Ascending aorta (tissue), 2 donors: ENCODE results near the gene SLC8A2. TPM values are rescaled to one million over a fixed set of nuclear protein-coding genes. Genes with fewer than 3 reads are reported as not detected.

Experiments
- DNase-seq, 2 donors: peaks; one replicate each; pipeline ENCODE4 v3.0.0-alpha.2; 2019; ENCODE audit warnings: low spot score in 2 of 2
- H3K27ac ChIP-seq, 2 donors: fragments of 200-600 bp; sonication (generic); one replicate each; pipeline ENCODE4 v1.5.1; 2016 to 2017; ENCODE audit warnings: mild to moderate bottlenecking in 1 of 2
- H3K27me3 ChIP-seq: fragments of 200-600 bp; sonication (generic); one replicate; pipeline ENCODE4 v1.5.1; 2017
- H3K36me3 ChIP-seq, 2 donors: fragments of 200-600 bp; sonication (generic); one replicate each; pipeline ENCODE4 v1.5.1; 2016
- H3K4me1 ChIP-seq, 2 donors: fragments of 200-600 bp; sonication (generic); one replicate each; pipeline ENCODE4 v1.5.1; 2016 to 2017; ENCODE audit warnings: mild to moderate bottlenecking in 1 of 2
- H3K4me3 ChIP-seq, 2 donors: fragments of 200-600 bp; sonication (generic); one replicate each; pipeline ENCODE4 v1.5.1; 2016 to 2017; ENCODE audit warnings: mild to moderate bottlenecking in 1 of 2
- H3K9me3 ChIP-seq, 2 donors: fragments of 200-600 bp; sonication (generic); one replicate each; pipeline ENCODE4 v1.5.1; 2016
- intact Hi-C: fragments of 100-400 bp; cut with DNase I; formaldehyde crosslinking; loops from one replicate; pipeline ENCODE4 v1.15.1; 2023
- total RNA-seq: library from RNA; depleted of rRNA; stranded (reverse); fragments of >200 nt; gene quantifications from one replicate; pipeline ENCODE4 v1.1.0, GENCODE V29; 2016
- TF ChIP-seq, protein P1 (sequence below), 3 experiments: fragments of 200-600 bp in 2 of 3; fragments of 450-650 bp in 1 of 3; sonication (generic) in 2 of 3; IDR thresholded peaks; one replicate each; pipeline ENCODE4 v1.5.1; 2016 to 2019; ENCODE audit warnings: antibody characterized with exemption in 3 of 3, mild to moderate bottlenecking in 1 of 3, moderate library complexity in 1 of 3

Gene SLC8A2
- total RNA-seq, 1 donor from 2014 or later, result not detected

DNA sequence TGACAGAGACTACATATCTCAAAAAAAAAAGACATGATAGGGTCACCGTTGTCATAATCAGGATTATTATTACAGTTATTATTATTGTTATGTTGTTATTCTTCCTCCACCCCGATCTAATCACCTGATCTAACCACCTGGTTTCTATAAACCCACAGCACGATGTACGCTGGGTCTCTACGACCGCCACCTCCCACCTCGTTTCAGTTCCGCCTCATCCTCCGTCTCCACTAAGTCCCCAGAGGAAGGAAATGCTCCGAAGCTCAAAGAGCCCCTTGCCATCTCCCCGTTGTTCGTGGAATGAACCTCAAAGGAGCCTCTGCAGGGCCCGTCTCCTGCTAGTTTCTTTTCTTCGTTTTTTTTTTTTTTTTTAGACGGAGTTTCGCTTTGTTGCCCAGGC lies 36.5 kb downstream of the SLC8A2 start:
- no peak for DNase-seq
- peaks cover 17% of the 10 kb centered on the region for H3K27me3 ChIP-seq

DNA sequence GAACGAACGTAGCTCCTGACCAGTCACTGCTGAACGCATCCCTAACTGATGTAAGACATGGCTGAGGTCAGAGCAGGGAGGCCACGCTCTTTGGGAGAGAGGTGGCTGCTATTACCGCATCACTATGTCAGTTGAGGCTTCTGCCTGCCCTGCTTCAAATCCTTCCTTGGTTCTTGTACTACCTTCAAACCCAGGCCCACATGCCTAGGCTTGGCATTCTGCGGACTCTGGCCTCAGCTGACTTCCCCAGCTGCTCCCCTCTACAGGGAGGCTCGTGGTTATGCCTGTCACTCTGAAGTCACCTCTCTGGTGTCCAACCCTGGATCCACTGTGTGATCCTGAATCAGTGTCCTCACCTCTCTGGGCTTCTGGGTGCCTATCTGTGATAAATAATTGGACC lies 37.6 kb downstream of the SLC8A2 start:
- intact Hi-C loops, result no loop called here
- Histone ChIP-seq H3K36me3 (no peaks in the 10 kb centered on the region), H3K27me3 (peaks cover 21% of the 10 kb centered on the region), H3K9me3 (no peaks in the 10 kb centered on the region), H3K4me3 (no peak overlapping the region), H3K27ac (no peak overlapping the region), H3K4me1 (peaks cover 4 to 9% of the 10 kb centered on the region in 2 donors)
- TF ChIP-seq, protein P1, sequence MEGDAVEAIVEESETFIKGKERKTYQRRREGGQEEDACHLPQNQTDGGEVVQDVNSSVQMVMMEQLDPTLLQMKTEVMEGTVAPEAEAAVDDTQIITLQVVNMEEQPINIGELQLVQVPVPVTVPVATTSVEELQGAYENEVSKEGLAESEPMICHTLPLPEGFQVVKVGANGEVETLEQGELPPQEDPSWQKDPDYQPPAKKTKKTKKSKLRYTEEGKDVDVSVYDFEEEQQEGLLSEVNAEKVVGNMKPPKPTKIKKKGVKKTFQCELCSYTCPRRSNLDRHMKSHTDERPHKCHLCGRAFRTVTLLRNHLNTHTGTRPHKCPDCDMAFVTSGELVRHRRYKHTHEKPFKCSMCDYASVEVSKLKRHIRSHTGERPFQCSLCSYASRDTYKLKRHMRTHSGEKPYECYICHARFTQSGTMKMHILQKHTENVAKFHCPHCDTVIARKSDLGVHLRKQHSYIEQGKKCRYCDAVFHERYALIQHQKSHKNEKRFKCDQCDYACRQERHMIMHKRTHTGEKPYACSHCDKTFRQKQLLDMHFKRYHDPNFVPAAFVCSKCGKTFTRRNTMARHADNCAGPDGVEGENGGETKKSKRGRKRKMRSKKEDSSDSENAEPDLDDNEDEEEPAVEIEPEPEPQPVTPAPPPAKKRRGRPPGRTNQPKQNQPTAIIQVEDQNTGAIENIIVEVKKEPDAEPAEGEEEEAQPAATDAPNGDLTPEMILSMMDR (IDR thresholded peaks at IDR 0.05), result no peak
- DNase-seq, result no peak

More for the DNA sequence above, 36.5 kb downstream of the SLC8A2 start:
- Histone ChIP-seq H3K9me3 (no peaks in the 10 kb centered on the region), H3K36me3 (no peaks in the 10 kb centered on the region), H3K27ac (no peak overlapping the region), H3K4me3 (no peak overlapping the region), H3K4me1 (peaks cover 1 to 4% of the 10 kb centered on the region in 2 donors)
- TF ChIP-seq, protein P1 (IDR thresholded peaks at IDR 0.05), result no peak
- intact Hi-C loops, result no loop called here

DNA sequence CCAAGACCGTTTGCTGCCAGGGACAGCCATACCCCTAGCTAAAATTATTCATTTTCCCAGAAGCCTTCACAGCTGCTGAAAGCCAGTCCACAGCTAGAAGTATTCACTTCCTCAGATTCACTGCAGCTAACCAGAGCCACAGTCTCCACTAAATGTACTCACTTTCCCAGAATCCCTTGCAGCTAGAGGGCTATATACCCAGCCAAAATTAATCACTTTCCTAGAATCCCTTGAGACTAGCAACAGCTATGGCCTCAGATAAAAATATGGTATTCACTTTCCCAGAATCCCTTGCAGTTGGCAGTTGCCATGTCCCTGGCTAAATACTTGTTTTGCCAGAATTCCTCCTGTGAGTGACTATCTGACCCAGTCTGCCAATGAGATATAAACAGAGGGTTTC lies 38.6 kb downstream of the SLC8A2 start:
- Histone ChIP-seq H3K36me3 (no peaks in the 10 kb centered on the region), H3K9me3 (no peaks in the 10 kb centered on the region), H3K27me3 (peaks cover 21% of the 10 kb centered on the region), H3K4me3 (no peak overlapping the region), H3K27ac (no peak overlapping the region), H3K4me1 (peaks cover 9 to 10% of the 10 kb centered on the region in 2 donors)
- intact Hi-C loops, result no loop called here
- no peak for DNase-seq
- TF ChIP-seq, protein P1 (IDR thresholded peaks at IDR 0.05), result no peak

DNA sequence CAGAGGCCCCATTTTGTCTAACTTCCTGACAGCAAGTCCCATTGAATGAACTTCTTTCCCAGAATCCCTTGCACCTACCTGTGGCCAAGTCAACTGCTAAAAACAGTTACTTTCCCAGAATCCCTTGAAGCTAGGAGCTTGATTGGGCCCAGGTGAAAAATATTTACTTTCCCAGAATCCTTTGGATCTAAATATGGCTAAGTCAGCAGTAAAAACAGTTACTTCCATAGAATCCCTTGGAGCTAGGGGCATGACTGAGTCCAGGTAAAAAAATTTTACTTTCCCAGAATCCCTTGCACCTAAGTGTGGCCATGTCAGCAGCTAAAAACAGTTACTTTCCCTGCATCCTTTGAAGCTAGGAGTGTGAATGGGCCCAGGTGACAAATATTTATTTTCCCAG lies 39.2 kb downstream of the SLC8A2 start:
- TF ChIP-seq, protein P1 (IDR thresholded peaks at IDR 0.05), result no peak
- Histone ChIP-seq H3K27me3 (peaks cover 21% of the 10 kb centered on the region), H3K36me3 (no peaks in the 10 kb centered on the region), H3K27ac (no peak overlapping the region), H3K4me1 (peaks cover 9 to 13% of the 10 kb centered on the region in 2 donors), H3K4me3 (no peak overlapping the region), H3K9me3 (no peaks in the 10 kb centered on the region)
- no peak for DNase-seq
- intact Hi-C loops, result no loop called here

DNA sequence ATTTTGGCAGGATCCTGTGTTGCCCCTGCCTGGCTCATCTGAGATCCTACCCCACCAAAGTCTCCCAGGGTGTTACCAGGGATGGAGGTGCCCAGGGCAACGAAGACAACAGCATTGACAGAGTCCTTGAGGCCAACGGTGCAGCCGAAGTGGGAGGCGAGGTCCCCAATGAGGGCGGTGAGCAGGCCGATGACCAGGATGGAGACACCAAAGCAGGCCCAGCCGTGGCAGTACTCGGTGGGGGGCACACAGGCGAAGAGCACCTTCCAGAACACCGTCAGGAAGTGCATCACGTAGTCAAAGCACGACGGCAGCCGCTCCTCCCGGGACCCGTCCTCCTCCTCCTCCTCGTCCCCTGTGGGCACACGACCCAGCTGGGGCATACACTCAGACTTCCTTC lies 39.6 kb downstream of the SLC8A2 start:
- no peaks in the 10 kb centered on the region for H3K9me3 ChIP-seq
- peaks cover 9 to 13% of the 10 kb centered on the region in 2 donors for H3K4me1 ChIP-seq
- intact Hi-C loops, result no loop called here
- H3K4me3 ChIP-seq, result no peak overlapping the region
- no peak overlapping the region for H3K27ac ChIP-seq
- H3K36me3 ChIP-seq, result no peaks in the 10 kb centered on the region
- TF ChIP-seq, protein P1 (IDR thresholded peaks at IDR 0.05), result no peak
- DNase-seq, result no peak
- peaks cover 21% of the 10 kb centered on the region for H3K27me3 ChIP-seq
